ENCODE results near the gene CDS1. TPM values are rescaled to one million over a fixed set of nuclear protein-coding genes. Genes with fewer than 3 reads are reported as not detected.
"Not testable (repeated sequence)": the region's sequence is repeated elsewhere in the genome, so short reads cannot be mapped to it uniquely, and the experiment has no call there.

CDS1 gene
- polyA plus RNA-seq (2011; rRNA removed) (0.06 TPM in 1 of 2 replicates, not detected in the other), polyA minus RNA-seq (2011; rRNA and poly(A)+ RNA removed) (not detected in 2 replicates)

GRCh38 chr4:84582988-84583875, at the start of gene CDS1:
Gene CDS1 (plus strand): TSS chr4:84583127. CDS start chr4:84583402, 275 bp downstream.
- CTCF ChIA-PET: interaction anchor here (0.9 kb wide), 1 partner anchor 167 kb away, joined by 3 read pairs; no protein-coding TSS in a partner anchor
- Histone ChIP-seq H3K9me3 (ENCODE audit: control insufficient read depth, insufficient read depth, low read length) (peaks cover 5% of the 10 kb centered on the region; the same call in 1 of the 2 replicates), H3K27me3 (ENCODE audit: control insufficient read depth, insufficient read depth, low read length) (peaks cover 42% of the 10 kb centered on the region), H3K4me3 (ENCODE audit: low read depth, low read length) (peak within 1 kb of the TSS; percentile 58), H3K27ac (ENCODE audit: low read depth, low read length) (no peak within 1 kb of the TSS)
- no peak for DNase-seq (ENCODE audit: low read depth, low spot score)
- TF ChIP-seq CTCF (IDR thresholded peaks at IDR 0.05; ENCODE audit: low read depth, low read length): no peak
- POLR2A ChIA-PET: no interaction called here

- POLR2A ChIA-PET: no interaction called here
These were observed 47.0 kb upstream of the CDS1 start for GRCh38 chr4:84535901-84536300.

GRCh38 chr4:84545093-84545492, 37.8 kb upstream of the CDS1 start:
- Histone ChIP-seq H3K27me3 (ENCODE audit: control insufficient read depth, insufficient read depth, low read length) (no peaks in the 10 kb centered on the region), H3K27ac (ENCODE audit: low read depth, low read length) (no peak overlapping the region), H3K4me3 (ENCODE audit: low read depth, low read length) (no peak overlapping the region), H3K9me3 (ENCODE audit: control insufficient read depth, insufficient read depth, low read length) (no peaks in the 10 kb centered on the region)
- DNase-seq (ENCODE audit: low read depth, low spot score): no peak
- POLR2A ChIA-PET: no interaction called here
- TF ChIP-seq CTCF (IDR thresholded peaks at IDR 0.05; ENCODE audit: low read depth, low read length): no peak
- CTCF ChIA-PET: no interaction called here

More at GRCh38 chr4:84535901-84536300, 47.0 kb upstream of the CDS1 start:
- Histone ChIP-seq H3K27ac (ENCODE audit: low read depth, low read length) (no peak overlapping the region), H3K27me3 (ENCODE audit: control insufficient read depth, insufficient read depth, low read length) (no peaks in the 10 kb centered on the region), H3K9me3 (ENCODE audit: control insufficient read depth, insufficient read depth, low read length) (no peaks in the 10 kb centered on the region), H3K4me3 (ENCODE audit: low read depth, low read length) (no peak overlapping the region)
- CTCF ChIA-PET: interaction anchor here (0.6 kb wide), 1 partner anchor 44 kb away, joined by 3 read pairs; no protein-coding TSS in a partner anchor
- DNase-seq (ENCODE audit: low read depth, low spot score): no peak
- TF ChIP-seq CTCF (IDR thresholded peaks at IDR 0.05; ENCODE audit: low read depth, low read length): no peak

GRCh38 chr4:84547211-84547610, 35.7 kb upstream of the CDS1 start:
- TF ChIP-seq CTCF (IDR thresholded peaks at IDR 0.05; ENCODE audit: low read depth, low read length): no peak
- Histone ChIP-seq H3K9me3 (ENCODE audit: control insufficient read depth, insufficient read depth, low read length) (no peaks in the 10 kb centered on the region), H3K27ac (ENCODE audit: low read depth, low read length) (no peak overlapping the region), H3K4me3 (ENCODE audit: low read depth, low read length) (no peak overlapping the region), H3K27me3 (ENCODE audit: control insufficient read depth, insufficient read depth, low read length) (no peaks in the 10 kb centered on the region)
- DNase-seq (ENCODE audit: low read depth, low spot score): no peak
- CTCF ChIA-PET: interaction anchor here (1.1 kb wide), 1 partner anchor 18 kb away, joined by 3 read pairs; no protein-coding TSS in a partner anchor
- POLR2A ChIA-PET: no interaction called here

GRCh38 chr4:84549191-84549590, 33.7 kb upstream of the CDS1 start:
- H3K4me3 ChIP-seq (ENCODE audit: low read depth, low read length); DNase-seq (ENCODE audit: low read depth, low spot score); CTCF ChIA-PET; H3K9me3 ChIP-seq (ENCODE audit: control insufficient read depth, insufficient read depth, low read length); POLR2A ChIA-PET; H3K27me3 ChIP-seq (ENCODE audit: control insufficient read depth, insufficient read depth, low read length); H3K27ac ChIP-seq (ENCODE audit: low read depth, low read length): not testable (repeated sequence)
